GM10266 (cell line): ENCODE measurements around the gene CHRNA4.

Experiments
- DNase-seq: peaks from one replicate; pipeline ENCODE4 v3.0.0; 2012; ENCODE audit errors: extremely low spot score
- TF ChIP-seq, protein P1 (sequence below): IDR thresholded peaks from 2 replicates; pipeline ENCODE4 v1.5.1; 2012; ENCODE audit warnings: mild to moderate bottlenecking, low read depth; ENCODE audit not compliant: control insufficient read depth, insufficient read depth; ENCODE audit errors: missing control alignments

The CHRNA4 gene

GRCh38 chr20:63371291-63371865, 10.2 kb upstream of the CHRNA4 start:
- no peak for DNase-seq
- TF ChIP-seq, protein P1, sequence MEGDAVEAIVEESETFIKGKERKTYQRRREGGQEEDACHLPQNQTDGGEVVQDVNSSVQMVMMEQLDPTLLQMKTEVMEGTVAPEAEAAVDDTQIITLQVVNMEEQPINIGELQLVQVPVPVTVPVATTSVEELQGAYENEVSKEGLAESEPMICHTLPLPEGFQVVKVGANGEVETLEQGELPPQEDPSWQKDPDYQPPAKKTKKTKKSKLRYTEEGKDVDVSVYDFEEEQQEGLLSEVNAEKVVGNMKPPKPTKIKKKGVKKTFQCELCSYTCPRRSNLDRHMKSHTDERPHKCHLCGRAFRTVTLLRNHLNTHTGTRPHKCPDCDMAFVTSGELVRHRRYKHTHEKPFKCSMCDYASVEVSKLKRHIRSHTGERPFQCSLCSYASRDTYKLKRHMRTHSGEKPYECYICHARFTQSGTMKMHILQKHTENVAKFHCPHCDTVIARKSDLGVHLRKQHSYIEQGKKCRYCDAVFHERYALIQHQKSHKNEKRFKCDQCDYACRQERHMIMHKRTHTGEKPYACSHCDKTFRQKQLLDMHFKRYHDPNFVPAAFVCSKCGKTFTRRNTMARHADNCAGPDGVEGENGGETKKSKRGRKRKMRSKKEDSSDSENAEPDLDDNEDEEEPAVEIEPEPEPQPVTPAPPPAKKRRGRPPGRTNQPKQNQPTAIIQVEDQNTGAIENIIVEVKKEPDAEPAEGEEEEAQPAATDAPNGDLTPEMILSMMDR = no peak

- TF ChIP-seq, protein P1 = no peak
- DNase-seq = no peak
These were observed 9.6 kb upstream of the CHRNA4 start for GRCh38 chr20:63370618-63371187.

DNA sequence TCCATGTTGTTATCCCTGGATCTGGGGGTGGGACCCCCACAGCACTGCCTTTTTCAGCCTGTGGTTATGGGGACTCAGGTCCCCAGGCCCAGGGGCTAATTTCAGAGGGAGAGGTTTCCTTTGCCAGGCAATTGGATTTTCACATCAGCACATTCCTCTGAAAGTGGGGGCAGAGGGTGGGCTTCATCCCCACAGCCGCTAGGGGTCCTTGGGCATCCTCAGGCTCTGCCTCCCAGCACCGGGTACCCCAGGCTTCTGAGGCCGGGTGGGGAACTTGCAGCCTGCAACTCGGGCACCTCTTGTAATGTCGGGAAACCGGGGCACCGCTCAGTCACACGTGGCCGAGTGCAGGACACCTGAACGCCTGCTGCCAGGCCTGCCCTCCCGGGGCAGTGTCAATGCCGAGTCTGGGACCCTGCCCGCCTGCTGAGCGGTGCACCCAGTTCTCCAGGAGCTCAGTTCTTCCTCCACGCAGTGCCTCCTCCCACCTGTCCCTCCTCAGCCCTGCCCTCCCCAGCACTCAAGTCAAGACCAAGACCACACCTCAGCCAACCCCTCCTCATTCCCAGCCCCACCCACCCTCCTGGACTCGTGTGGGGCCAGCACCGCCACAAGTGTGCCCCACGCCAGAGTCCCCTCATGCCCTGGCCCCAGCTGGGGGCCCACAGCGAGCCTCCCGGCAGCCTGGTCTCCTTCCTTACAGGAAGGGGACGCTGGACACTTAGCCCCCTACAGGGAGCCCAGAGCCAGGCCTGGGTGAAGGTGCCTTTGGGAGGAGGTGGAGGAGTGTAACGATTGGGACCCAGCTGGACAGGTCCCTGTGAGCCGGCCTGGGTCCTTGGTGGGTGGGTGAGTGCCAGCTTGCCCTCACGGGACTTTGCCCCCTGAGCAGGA, 8.8 kb upstream of the CHRNA4 start:
- TF ChIP-seq, protein P1 = no peak
- DNase-seq = no peak

GRCh38 chr20:63369024-63369530, 7.9 kb upstream of the CHRNA4 start:
- TF ChIP-seq, protein P1 = no peak
- DNase-seq = no peak

- no peak for DNase-seq
- TF ChIP-seq, protein P1 = no peak
These were observed 7.0 kb upstream of the CHRNA4 start for GRCh38 chr20:63368151-63368550.

DNA sequence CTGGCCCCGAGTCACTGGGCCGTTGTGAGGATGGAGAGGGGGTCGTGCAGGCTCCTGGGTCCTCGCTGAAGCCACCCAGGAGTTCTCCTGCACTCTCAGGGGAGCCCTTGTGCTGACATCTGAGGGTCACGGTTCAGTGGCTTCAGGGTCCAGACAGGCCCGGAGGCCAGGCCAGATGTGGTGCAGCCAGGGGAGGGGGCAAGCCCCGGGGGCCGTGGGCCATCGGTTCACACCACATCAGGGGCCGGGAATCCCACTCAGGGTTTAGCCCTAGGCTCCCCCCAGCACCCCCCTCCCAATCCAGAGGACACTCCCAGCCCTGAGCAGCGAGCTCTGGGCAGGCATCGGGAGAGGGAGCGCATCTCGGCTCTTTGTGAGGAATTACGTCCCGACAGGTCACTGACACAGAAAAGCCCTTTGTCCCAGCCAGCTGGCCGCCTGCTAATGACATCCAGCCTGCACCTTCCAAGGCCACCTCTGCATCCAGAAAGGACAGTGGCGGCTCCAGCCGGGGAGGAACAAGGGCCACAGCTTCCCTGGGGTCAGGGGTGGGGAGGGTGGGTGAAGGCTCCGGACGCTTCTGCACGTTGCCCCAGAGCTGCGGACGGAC, 6.4 kb upstream of the CHRNA4 start:
- DNase-seq = no peak
- TF ChIP-seq, protein P1 = no peak
